Upper lobe of left lung (tissue), 4 donors: Measurements from ENCODE around the gene PIGU.
"Not testable (repeated sequence)": the region's sequence is repeated elsewhere in the genome, so short reads cannot be mapped to it uniquely, and the experiment has no call there.

Source experiments
- CTCF ChIP-seq, 6 experiments: fragments of 450-650 bp in 4 of 6; fragments of 200-600 bp in 2 of 6; sonication (generic) in 2 of 6; IDR thresholded peaks; one replicate each; pipeline ENCODE4 v1.5.1; 2016 to 2019; ENCODE audit warnings: antibody characterized with exemption in 6 of 6
- EP300 ChIP-seq, 4 donors: sonication (generic); formaldehyde crosslinking; IDR thresholded peaks; one replicate each; pipeline ENCODE4 v1.5.1; 2017; ENCODE audit warnings: antibody characterized with exemption in 4 of 4, control low read depth in 2 of 4
- POLR2A ChIP-seq, 4 donors: fragments of 450-650 bp; IDR thresholded peaks; one replicate each; pipeline ENCODE4 v1.5.1; 2016 to 2017; ENCODE audit warnings: antibody characterized with exemption in 4 of 4, mild to moderate bottlenecking in 2 of 4

- not testable (repeated sequence) for TF ChIP-seq CTCF, POLR2A, EP300 (IDR thresholded peaks at IDR 0.05)
Measured at GRCh38 chr20:34514034-34514433, 162.9 kb downstream of the PIGU start.
